CD8-positive, alpha-beta memory T cell (primary cell): ENCODE data around the gene STARD4. TPM values are rescaled to one million over a fixed set of nuclear protein-coding genes. Genes with fewer than 3 reads are reported as not detected.

Experiments
- CTCF ChIA-PET: fragments of 350-600 bp; sonication (Branson Sonifier 250); formaldehyde crosslinking; loops from one replicate; lab custom pipeline; 2021; ENCODE audit warnings: antibody characterized with exemption; lab: Charles Lee
- POLR2A ChIA-PET: fragments of 350-600 bp; sonication (Branson Sonifier 250); formaldehyde crosslinking; loops from one replicate; lab custom pipeline; 2021; ENCODE audit warnings: antibody characterized with exemption; lab: Charles Lee
- DNase-seq, 5 donors: peaks; one replicate each; pipeline versions ENCODE4 v3.0.0 to v3.0.0-alpha.2; 2020 to 2022; ENCODE audit warnings: mixed read lengths in 1 of 5
- H3K27ac ChIP-seq: one replicate; pipeline ENCODE4 v1.7.0; 2013; ENCODE audit warnings: low read depth, mild to moderate bottlenecking, low read length, moderate library complexity
- H3K27me3 ChIP-seq: 2 replicates; pipeline ENCODE4 v1.7.0; 2013; ENCODE audit warnings: low read length, mild to moderate bottlenecking; ENCODE audit not compliant: insufficient read depth, poor library complexity, severe bottlenecking
- H3K36me3 ChIP-seq: 2 replicates; pipeline ENCODE4 v1.7.0; 2013; ENCODE audit warnings: mild to moderate bottlenecking, low read length, moderate library complexity; ENCODE audit not compliant: insufficient read depth
- H3K4me1 ChIP-seq: 2 replicates; pipeline ENCODE4 v1.7.0; 2013; ENCODE audit warnings: mild to moderate bottlenecking, low read length, moderate library complexity; ENCODE audit not compliant: insufficient read depth
- H3K4me3 ChIP-seq: 2 replicates; pipeline ENCODE4 v1.7.0; 2013; ENCODE audit warnings: mild to moderate bottlenecking, low read length
- H3K9me3 ChIP-seq: 2 replicates; pipeline ENCODE4 v1.7.0; 2013; ENCODE audit warnings: mild to moderate bottlenecking, low read length
- H3K27ac Mint-ChIP-seq, 8 donors: one replicate each; pipeline ENCODE4 v1.8.0; 2020 to 2021; ENCODE audit warnings: mixed read lengths in 8 of 8, mild to moderate bottlenecking in 6 of 8, inconsistent platforms in 3 of 8, moderate library complexity in 3 of 8
- H3K27me3 Mint-ChIP-seq, 2 donors: one replicate each; pipeline ENCODE4 v1.8.0; 2020 to 2021; ENCODE audit warnings: mixed read lengths in 2 of 2, mild to moderate bottlenecking in 1 of 2, moderate library complexity in 1 of 2
- H3K36me3 Mint-ChIP-seq, 3 donors: one replicate each; pipeline ENCODE4 v1.8.0; 2020 to 2021; ENCODE audit warnings: mixed read lengths in 3 of 3, inconsistent platforms in 1 of 3, mild to moderate bottlenecking in 1 of 3
- H3K4me1 Mint-ChIP-seq, 3 donors: one replicate each; pipeline ENCODE4 v1.8.0; 2020 to 2021; ENCODE audit warnings: mixed read lengths in 3 of 3, inconsistent platforms in 1 of 3, mild to moderate bottlenecking in 1 of 3
- H3K4me3 Mint-ChIP-seq, 7 donors: one replicate each; pipeline ENCODE4 v1.8.0; 2020 to 2021; ENCODE audit warnings: mixed read lengths in 7 of 7, mild to moderate bottlenecking in 6 of 7, moderate library complexity in 4 of 7, inconsistent platforms in 2 of 7
- H3K9me3 Mint-ChIP-seq, 5 donors: one replicate each; pipeline ENCODE4 v1.8.0; 2020 to 2022; ENCODE audit warnings: mixed read lengths in 5 of 5, mild to moderate bottlenecking in 3 of 5, moderate library complexity in 2 of 5, inconsistent platforms in 1 of 5
- polyA plus RNA-seq: library from polyadenylated mRNA; unstranded; fragments of 300-500 nt; fragmentation: Illumina TruSeq; gene quantifications from one replicate; pipeline ENCODE4 v1.2.3, GENCODE V29; 2021
- total RNA-seq, 2 experiments: library from RNA; stranded (reverse); gene quantifications; one replicate each; pipeline ENCODE4 v1.2.3, GENCODE V29; 2021

The STARD4 gene
- total and polyA plus RNA-seq, 3 experiments from 2014 or later: 9.0 to 32.5 (median 32.0) TPM

DNA sequence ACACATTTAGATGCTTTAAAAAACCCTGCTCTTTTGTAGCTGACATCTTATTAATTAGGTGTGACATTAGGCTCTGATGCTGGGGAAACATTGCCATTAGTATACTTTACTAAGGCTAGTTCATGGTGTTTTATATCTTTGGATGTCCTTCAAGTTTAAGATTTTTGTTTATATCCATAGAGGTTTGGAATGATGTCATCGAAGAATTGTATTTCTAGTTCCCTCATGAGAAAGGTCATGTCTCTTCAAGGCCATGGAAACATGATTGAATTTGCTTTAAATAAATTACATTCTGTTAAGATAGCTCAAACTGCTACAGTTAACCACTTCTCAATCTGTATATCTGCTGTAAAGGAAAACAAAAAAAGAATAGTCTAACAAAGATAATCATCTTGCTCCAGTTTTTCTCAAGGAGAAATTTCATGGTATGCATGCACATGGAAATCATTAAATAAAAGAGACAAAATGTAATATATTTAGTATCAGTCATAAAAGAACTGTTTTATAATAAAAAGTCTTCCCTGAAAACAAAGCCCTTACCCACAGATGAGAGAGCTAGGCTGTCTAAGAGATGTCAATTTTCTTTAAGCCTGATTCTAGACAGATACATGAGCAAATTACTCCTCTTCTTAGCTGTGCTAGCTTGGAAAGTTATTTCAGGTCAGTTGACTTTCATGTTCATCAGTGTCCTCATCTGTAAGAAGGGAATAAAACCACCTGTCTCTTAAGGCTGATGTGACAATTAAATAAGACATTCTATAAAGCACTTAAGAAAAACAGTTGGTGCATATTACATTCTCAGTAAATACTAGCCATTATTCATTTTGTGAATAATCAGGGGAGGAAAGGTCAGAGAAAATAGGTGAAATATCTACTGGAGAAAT is 25.0 kb upstream of the STARD4 start:
- H3K27me3 Mint-ChIP-seq: peaks cover 16 to 27% of the 10 kb centered on the region in 2 donors
- no peaks in the 10 kb centered on the region for H3K4me1 ChIP-seq
- ChIA-PET CTCF (no interaction called here), POLR2A (no interaction called here)
- no peaks in the 10 kb centered on the region for H3K9me3 ChIP-seq
- no peak overlapping the region for H3K4me3 Mint-ChIP-seq
- no peak overlapping the region for H3K27ac Mint-ChIP-seq
- H3K27me3 ChIP-seq: no peaks in the 10 kb centered on the region
- no peaks in the 10 kb centered on the region for H3K36me3 ChIP-seq
- no peaks in the 10 kb centered on the region for H3K4me1 Mint-ChIP-seq
- peaks cover 0 to 8% (median 0%) of the 10 kb centered on the region in 3 donors for H3K36me3 Mint-ChIP-seq
- no peak overlapping the region for H3K4me3 ChIP-seq
- no peak for DNase-seq
- no peak overlapping the region for H3K27ac ChIP-seq
- H3K9me3 Mint-ChIP-seq: no peaks in the 10 kb centered on the region

DNA sequence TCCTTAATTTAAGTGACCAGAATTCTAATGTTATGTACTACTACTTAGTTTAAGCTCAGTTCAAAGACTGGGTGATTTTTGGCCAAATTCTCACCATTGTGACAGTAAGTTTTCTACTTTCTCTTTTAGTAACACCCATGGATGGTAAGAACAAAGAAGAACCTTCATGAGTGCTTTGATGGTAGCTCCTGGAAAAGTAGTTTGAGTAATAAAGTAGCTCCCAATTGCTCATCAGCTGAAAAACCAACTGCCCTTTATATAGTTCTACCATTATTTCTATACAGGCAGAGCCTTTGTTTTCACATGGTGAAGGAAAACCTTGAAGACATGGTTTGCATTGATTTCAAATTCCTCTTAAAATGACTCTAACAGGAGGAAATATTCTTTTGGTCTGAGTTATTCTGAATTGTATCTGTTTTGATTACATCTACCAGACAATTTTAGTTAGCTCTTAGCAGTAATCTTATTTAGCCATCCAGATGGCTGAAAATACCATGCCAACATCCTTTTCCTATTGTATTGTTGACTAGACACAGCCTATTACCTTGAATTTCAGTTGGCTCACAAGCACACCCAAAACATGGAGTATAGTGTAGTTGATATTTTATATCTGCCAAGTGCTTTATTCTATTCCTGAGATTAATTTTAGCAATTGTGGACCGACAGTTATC is 23.7 kb upstream of the STARD4 start:
- Histone ChIP-seq H3K9me3 (no peaks in the 10 kb centered on the region), H3K4me1 (peaks cover 5% of the 10 kb centered on the region), H3K36me3 (no peaks in the 10 kb centered on the region), H3K27ac (no peak overlapping the region), H3K27me3 (no peaks in the 10 kb centered on the region), H3K4me3 (no peak overlapping the region)
- peaks cover 5 to 6% (median 6%) of the 10 kb centered on the region in 3 donors for H3K4me1 Mint-ChIP-seq
- H3K9me3 Mint-ChIP-seq: no peaks in the 10 kb centered on the region
- POLR2A ChIA-PET: no interaction called here
- peak overlapping the region in 1 of 7 donors; percentile 5 for H3K4me3 Mint-ChIP-seq
- no peak for DNase-seq
- CTCF ChIA-PET: no interaction called here
- H3K36me3 Mint-ChIP-seq: peaks cover 0 to 8% (median 0%) of the 10 kb centered on the region in 3 donors
- peaks cover 23 to 27% of the 10 kb centered on the region in 2 donors for H3K27me3 Mint-ChIP-seq
- peak overlapping the region in 1 of 8 donors; percentile 35 for H3K27ac Mint-ChIP-seq

DNA sequence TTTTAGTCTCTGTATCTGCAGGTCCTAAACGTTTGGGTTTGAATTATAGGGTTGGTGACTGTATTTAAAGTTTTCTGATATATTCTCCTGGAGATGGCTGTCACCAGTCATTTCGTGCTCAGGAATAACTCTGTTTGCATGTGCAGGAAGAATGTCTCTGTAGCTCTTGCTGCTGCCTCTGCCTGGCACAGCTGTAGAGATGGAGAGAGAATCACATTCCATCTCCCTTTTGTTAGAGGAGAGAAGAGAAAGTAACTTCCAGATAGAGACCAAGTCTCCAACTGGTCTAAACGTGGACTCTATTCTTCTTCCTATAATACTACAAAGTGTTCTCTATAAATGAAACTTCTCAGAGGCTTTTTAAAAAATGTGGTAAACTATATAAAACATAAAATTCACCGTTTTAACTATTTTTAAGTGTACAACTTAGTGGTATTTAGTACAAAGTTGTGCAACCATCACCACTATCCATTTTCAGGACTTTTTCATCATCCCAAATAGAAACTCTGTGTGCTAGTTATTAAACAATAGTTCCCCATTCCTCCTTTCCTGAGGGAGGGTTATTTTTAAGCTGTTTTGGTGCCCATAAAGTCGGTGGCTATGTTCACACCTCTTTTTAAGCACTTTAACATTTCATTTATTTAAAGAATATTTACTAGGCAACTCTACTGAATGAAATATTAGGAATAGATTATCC is 20.7 kb upstream of the STARD4 start:
- Mint-ChIP-seq H3K9me3 (no peaks in the 10 kb centered on the region), H3K36me3 (peaks cover 0 to 8% (median 0%) of the 10 kb centered on the region in 3 donors), H3K4me3 (peak overlapping the region in 1 of 7 donors; percentile 53), H3K27me3 (peaks cover 19 to 20% of the 10 kb centered on the region in 2 donors), H3K27ac (peak overlapping the region in 4 of 8 donors; percentile 17 to 85 (median 49)), H3K4me1 (peaks cover 14 to 19% (median 17%) of the 10 kb centered on the region in 3 donors)
- Histone ChIP-seq H3K36me3 (no peaks in the 10 kb centered on the region), H3K9me3 (no peaks in the 10 kb centered on the region), H3K27me3 (no peaks in the 10 kb centered on the region), H3K27ac (no peak overlapping the region), H3K4me3 (no peak overlapping the region), H3K4me1 (peaks cover 12% of the 10 kb centered on the region)
- ChIA-PET POLR2A (no interaction called here), CTCF (interaction anchor here (1.9 kb wide), 1 partner anchor 12 kb away, joined by 5 read pairs; no protein-coding TSS in a partner anchor)
- DNase-seq: no peak

DNA sequence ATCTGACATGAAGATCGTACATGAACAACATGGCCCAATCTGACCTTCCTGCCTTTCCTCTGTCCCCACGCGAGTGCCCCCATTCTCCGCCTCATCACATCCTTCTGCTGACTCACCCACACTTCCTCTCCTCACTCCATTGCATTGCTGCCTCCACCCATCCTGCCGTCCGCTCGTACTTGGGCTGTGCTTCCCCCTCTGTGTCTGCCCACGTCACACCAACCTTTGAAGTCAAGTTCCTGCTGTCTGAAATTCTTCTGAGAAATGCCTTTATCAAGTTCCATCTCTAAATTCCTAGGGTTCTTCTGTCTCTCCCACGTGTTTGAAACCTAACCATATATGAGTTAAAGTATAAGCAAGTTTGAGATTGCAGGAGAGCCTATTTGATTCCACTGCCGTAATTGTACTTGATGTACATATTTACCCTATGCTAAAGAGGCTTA is 18.0 kb upstream of the STARD4 start:
- no peaks in the 10 kb centered on the region for H3K9me3 ChIP-seq
- H3K4me1 Mint-ChIP-seq: peaks cover 14 to 19% (median 17%) of the 10 kb centered on the region in 3 donors
- H3K27ac ChIP-seq: peak overlapping the region; percentile 34
- peaks cover 0 to 13% (median 0%) of the 10 kb centered on the region in 3 donors for H3K36me3 Mint-ChIP-seq
- DNase-seq: peak; percentile 67 to 90 (median 82)
- no peaks in the 10 kb centered on the region for H3K36me3 ChIP-seq
- peak overlapping the region; percentile 38 for H3K4me3 ChIP-seq
- CTCF ChIA-PET: interaction anchor here (1.2 to 2.9 kb wide), 3 partner anchors 13 to 616 kb away, joined by 3 to 10 read pairs (median 5); no protein-coding TSS in a partner anchor
- POLR2A ChIA-PET: interaction anchor here (0.7 kb wide), 1 partner anchor 23 kb away, joined by 3 read pairs; no protein-coding TSS in a partner anchor
- peaks cover 12% of the 10 kb centered on the region for H3K4me1 ChIP-seq
- H3K27me3 ChIP-seq: no peaks in the 10 kb centered on the region
- peak overlapping the region; percentile 60 to 95 (median 82) for H3K27ac Mint-ChIP-seq
- H3K4me3 Mint-ChIP-seq: peak overlapping the region; percentile 23 to 65 (median 53)
- no peaks in the 10 kb centered on the region for H3K9me3 Mint-ChIP-seq
- H3K27me3 Mint-ChIP-seq: peaks cover 3 to 13% of the 10 kb centered on the region in 2 donors

DNA sequence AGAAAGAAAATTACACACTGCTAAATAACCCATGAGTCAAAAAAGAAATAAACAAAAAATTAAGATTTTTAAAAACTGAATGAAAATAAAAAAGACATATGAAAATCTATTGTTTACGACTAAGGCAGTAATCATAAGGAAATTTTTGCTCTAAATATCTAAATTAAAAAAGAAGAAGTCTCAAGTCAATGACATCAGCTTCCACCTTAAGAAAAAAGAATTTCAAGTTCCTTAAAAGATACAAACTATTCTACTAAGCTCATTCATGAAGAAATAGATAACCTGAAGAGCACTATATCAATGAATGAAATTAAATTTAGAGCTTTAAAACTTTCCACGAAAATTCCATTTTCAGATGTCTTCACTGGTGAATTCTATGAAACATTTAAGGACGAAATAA is 15.7 kb upstream of the STARD4 start:
- CTCF ChIA-PET: no interaction called here
- H3K4me1 Mint-ChIP-seq: peaks cover 14 to 19% (median 17%) of the 10 kb centered on the region in 3 donors

DNA sequence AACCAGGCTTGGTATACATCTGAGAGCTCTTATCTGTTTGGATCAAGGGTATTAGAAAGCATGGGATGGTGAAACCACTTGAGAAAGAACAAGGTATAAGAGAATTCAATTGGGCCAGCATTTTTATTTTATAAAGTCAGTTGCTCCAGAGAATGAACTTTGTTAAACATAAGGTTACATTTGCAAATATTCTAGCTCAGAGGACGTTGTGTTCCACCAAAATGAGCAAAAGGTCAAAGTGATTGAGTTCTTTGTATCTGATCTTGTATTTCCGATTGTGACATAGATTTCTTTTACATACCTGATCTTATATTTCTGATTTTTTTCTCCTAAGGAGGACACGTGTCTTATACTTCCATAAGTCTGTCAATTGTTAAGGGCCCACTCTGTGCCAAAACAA is 8.6 kb upstream of the STARD4 start:
- Mint-ChIP-seq H3K9me3 (no peaks in the 10 kb centered on the region), H3K27me3 (peaks cover 8 to 10% of the 10 kb centered on the region in 2 donors), H3K27ac (peak overlapping the region in 1 of 8 donors; percentile 30), H3K4me3 (no peak overlapping the region), H3K4me1 (no peaks in the 10 kb centered on the region), H3K36me3 (peaks cover 0 to 6% (median 0%) of the 10 kb centered on the region in 3 donors)
- Histone ChIP-seq H3K27me3 (no peaks in the 10 kb centered on the region), H3K9me3 (no peaks in the 10 kb centered on the region), H3K4me1 (no peaks in the 10 kb centered on the region), H3K27ac (no peak overlapping the region), H3K36me3 (no peaks in the 10 kb centered on the region), H3K4me3 (no peak overlapping the region)
- ChIA-PET POLR2A (no interaction called here), CTCF (interaction anchor here (1.1 kb wide), 1 partner anchor 11 kb away, joined by 3 read pairs; no protein-coding TSS in a partner anchor)
- DNase-seq: no peak

More for the DNA sequence above, 15.7 kb upstream of the STARD4 start:
- H3K4me1 ChIP-seq: peaks cover 12% of the 10 kb centered on the region
- Mint-ChIP-seq H3K27ac (peak overlapping the region in 1 of 8 donors; percentile 59), H3K27me3 (peaks cover 8 to 14% of the 10 kb centered on the region in 2 donors), H3K4me3 (no peak overlapping the region), H3K36me3 (peaks cover 0 to 9% (median 0%) of the 10 kb centered on the region in 3 donors), H3K9me3 (no peaks in the 10 kb centered on the region)
- no peaks in the 10 kb centered on the region for H3K9me3 ChIP-seq
- POLR2A ChIA-PET: no interaction called here
- no peak for DNase-seq
- H3K4me3 ChIP-seq: no peak overlapping the region
- H3K36me3 ChIP-seq: no peaks in the 10 kb centered on the region
- no peaks in the 10 kb centered on the region for H3K27me3 ChIP-seq
- H3K27ac ChIP-seq: no peak overlapping the region

DNA sequence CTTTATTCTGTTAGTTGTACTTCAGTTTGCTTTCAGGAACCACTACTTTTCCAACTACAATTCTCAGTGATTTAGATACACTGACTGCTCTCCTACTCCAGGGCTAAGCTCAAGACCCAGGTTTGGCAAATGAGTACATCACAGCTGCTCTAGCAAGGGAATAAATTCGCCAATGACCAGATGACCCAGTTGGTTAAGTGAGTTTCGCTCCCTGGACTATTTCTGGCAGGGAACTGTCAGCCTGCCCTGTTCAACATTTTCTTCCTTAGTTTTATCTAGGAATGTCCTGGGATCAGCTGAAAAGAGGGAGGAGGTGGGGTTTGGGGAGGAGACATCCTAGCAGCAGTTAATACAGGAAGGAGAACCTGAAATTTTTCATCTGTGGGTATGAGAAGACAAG is 6.4 kb upstream of the STARD4 start:
- no peaks in the 10 kb centered on the region for H3K9me3 ChIP-seq
- no peaks in the 10 kb centered on the region for H3K36me3 ChIP-seq
- no peaks in the 10 kb centered on the region for H3K9me3 Mint-ChIP-seq
- H3K4me3 Mint-ChIP-seq: no peak overlapping the region
- ChIA-PET POLR2A (no interaction called here), CTCF (interaction anchor here (1.2 kb wide), 1 partner anchor 13 kb away, joined by 3 read pairs; no protein-coding TSS in a partner anchor)
- H3K27me3 Mint-ChIP-seq: peaks cover 4 to 10% of the 10 kb centered on the region in 2 donors
- H3K4me1 Mint-ChIP-seq: no peaks in the 10 kb centered on the region
- H3K27ac Mint-ChIP-seq: no peak overlapping the region
- H3K4me3 ChIP-seq: no peak overlapping the region
- no peaks in the 10 kb centered on the region for H3K4me1 ChIP-seq
- H3K27ac ChIP-seq: no peak overlapping the region
- H3K27me3 ChIP-seq: no peaks in the 10 kb centered on the region
- DNase-seq: no peak
- no peaks in the 10 kb centered on the region for H3K36me3 Mint-ChIP-seq
